CD4-positive, alpha-beta memory T cell (primary cell): ENCODE measurements around the gene COPS7A. TPM values are rescaled to one million over a fixed set of nuclear protein-coding genes. Genes with fewer than 3 reads are reported as not detected.

Experiments used
- CTCF ChIA-PET: fragments of 350-600 bp; sonication (Branson Sonifier 250); formaldehyde crosslinking; loops from one replicate; lab custom pipeline; 2021; ENCODE audit warnings: inconsistent platforms; ENCODE audit not compliant: partially characterized antibody; lab: Charles Lee
- POLR2A ChIA-PET: fragments of 350-600 bp; sonication (Branson Sonifier 250); formaldehyde crosslinking; loops from one replicate; lab custom pipeline; 2021; ENCODE audit not compliant: partially characterized antibody; lab: Charles Lee
- DNase-seq, 5 donors: peaks; one replicate each; pipeline versions ENCODE4 v3.0.0 to v3.0.0-alpha.2; 2020 to 2022; ENCODE audit warnings: mixed read lengths in 1 of 5
- H3K27ac ChIP-seq: one replicate; pipeline ENCODE4 v1.7.0; 2013; ENCODE audit warnings: low read depth, low read length
- H3K27me3 ChIP-seq: 2 replicates; pipeline ENCODE4 v1.7.0; 2013; ENCODE audit warnings: mild to moderate bottlenecking, low read length, moderate library complexity; ENCODE audit not compliant: insufficient read depth
- H3K36me3 ChIP-seq: 2 replicates; pipeline ENCODE4 v1.7.0; 2013; ENCODE audit warnings: mild to moderate bottlenecking, low read length, moderate library complexity; ENCODE audit not compliant: insufficient read depth
- H3K4me1 ChIP-seq: 2 replicates; pipeline ENCODE4 v1.7.0; 2013; ENCODE audit warnings: mild to moderate bottlenecking, low read length, moderate library complexity; ENCODE audit not compliant: insufficient read depth
- H3K4me3 ChIP-seq, 2 donors: one replicate each; pipeline ENCODE4 v1.7.0; 2013; ENCODE audit warnings: low read length in 2 of 2, mild to moderate bottlenecking in 1 of 2
- H3K9me3 ChIP-seq, 2 donors: one replicate each; pipeline ENCODE4 v1.7.0; 2013; ENCODE audit warnings: low read length in 2 of 2, control low read depth in 1 of 2; ENCODE audit not compliant: control insufficient read depth in 1 of 2
- H3K27ac Mint-ChIP-seq, 7 donors: one replicate each; pipeline ENCODE4 v1.8.0; 2020 to 2021; ENCODE audit warnings: mixed read lengths in 7 of 7, mild to moderate bottlenecking in 6 of 7, inconsistent platforms in 3 of 7, moderate library complexity in 3 of 7
- H3K27me3 Mint-ChIP-seq, 2 donors: one replicate each; pipeline ENCODE4 v1.8.0; 2020 to 2021; ENCODE audit warnings: mixed read lengths in 2 of 2
- H3K36me3 Mint-ChIP-seq, 2 donors: one replicate each; pipeline ENCODE4 v1.8.0; 2020 to 2021; ENCODE audit warnings: mixed read lengths in 2 of 2, inconsistent platforms in 1 of 2, mild to moderate bottlenecking in 1 of 2
- H3K4me1 Mint-ChIP-seq, 4 donors: one replicate each; pipeline ENCODE4 v1.8.0; 2020 to 2021; ENCODE audit warnings: mixed read lengths in 4 of 4, mild to moderate bottlenecking in 1 of 4
- H3K4me3 Mint-ChIP-seq, 8 donors: one replicate each; pipeline ENCODE4 v1.8.0; 2020 to 2021; ENCODE audit warnings: mixed read lengths in 8 of 8, mild to moderate bottlenecking in 7 of 8, moderate library complexity in 6 of 8, inconsistent platforms in 3 of 8
- H3K9me3 Mint-ChIP-seq, 8 donors: one replicate each; pipeline ENCODE4 v1.8.0; 2020 to 2021; ENCODE audit warnings: mixed read lengths in 8 of 8, mild to moderate bottlenecking in 5 of 8, inconsistent platforms in 3 of 8, moderate library complexity in 1 of 8
- intact Hi-C: fragments of 100-400 bp; cut with micrococcal nuclease; formaldehyde crosslinking; loops from one replicate; pipeline ENCODE4 v1.15.1; 2023
- polyA plus RNA-seq, 2 donors: library from polyadenylated mRNA; unstranded; fragments of 300-500 nt; fragmentation: Illumina TruSeq; gene quantifications; one replicate each; pipeline ENCODE4 v1.2.3, GENCODE V29; 2021
- total RNA-seq, 2 experiments: library from RNA; stranded (reverse); gene quantifications; one replicate each; pipeline ENCODE4 v1.2.3, GENCODE V29; 2021

COPS7A gene
- total and polyA plus RNA-seq, 4 experiments from 2014 or later: 36.9 to 48.6 (median 41.2) TPM

- H3K4me1 ChIP-seq: peaks cover 58% of the 10 kb centered on the region
- peaks cover 3 to 37% of the 10 kb centered on the region in 2 donors for H3K36me3 Mint-ChIP-seq
- no peaks in the 10 kb centered on the region for H3K27me3 ChIP-seq
- H3K4me3 ChIP-seq: peak within 1 kb of the TSS; percentile 59 to 83
- H3K9me3 Mint-ChIP-seq: no peaks in the 10 kb centered on the region
- H3K27ac Mint-ChIP-seq: peak within 1 kb of the TSS; percentile 92 to 100 (median 99)
- peak within 1 kb of the TSS; percentile 93 for H3K27ac ChIP-seq
- intact Hi-C loops: loop anchor here (1.0 to 10.0 kb wide), 11 partner anchors 26 to 281 kb away; partner anchors contain the start of genes CHD4, COPS7A, EMG1 and ING4
- ChIA-PET POLR2A (interaction anchor here (0.6 to 2.7 kb wide), 65 partner anchors 10 to 500 kb away, joined by 3 to 158 read pairs (median 6); partner anchors contain the start of genes C12orf57, CD4, CDCA3 and COPS7A), CTCF (interaction anchor here (0.8 to 2.0 kb wide), 15 partner anchors 15 to 202 kb away, joined by 3 to 24 read pairs (median 4); partner anchors contain the start of genes COPS7A, MLF2 and SPSB2)
- no peaks in the 10 kb centered on the region for H3K9me3 ChIP-seq
- peak; percentile 93 to 98 (median 97) for DNase-seq
- H3K27me3 Mint-ChIP-seq: no peaks in the 10 kb centered on the region
- H3K4me3 Mint-ChIP-seq: peak within 1 kb of the TSS; percentile 92 to 98 (median 96)
- H3K36me3 ChIP-seq: no peaks in the 10 kb centered on the region
- peaks cover 40 to 59% (median 46%) of the 10 kb centered on the region in 4 donors for H3K4me1 Mint-ChIP-seq
These were observed 34.6 kb upstream of the COPS7A start, which contains the start of gene ZNF384 for GRCh38 chr12:6688999-6689882. TSS of gene ZNF384 (minus strand) at chr12:6689375. CDS start at chr12:6679520, 9,855 bp downstream.

- ChIA-PET POLR2A (interaction anchor here (0.7 to 3.3 kb wide), 5 partner anchors 28 to 83 kb away, joined by 3 to 13 read pairs (median 4); partner anchors contain the start of genes COPS7A, ING4 and MLF2), CTCF (interaction anchor here (1.4 kb wide), 1 partner anchor 32 kb away, joined by 3 read pairs; the partner anchor contains the start of gene COPS7A)
- Histone ChIP-seq H3K9me3 (no peaks in the 10 kb centered on the region), H3K4me1 (peaks cover 41% of the 10 kb centered on the region), H3K36me3 (no peaks in the 10 kb centered on the region), H3K27me3 (no peaks in the 10 kb centered on the region), H3K27ac (no peak overlapping the region), H3K4me3 (no peak overlapping the region)
- Mint-ChIP-seq H3K4me1 (peaks cover 27 to 39% (median 32%) of the 10 kb centered on the region in 4 donors), H3K27me3 (no peaks in the 10 kb centered on the region), H3K9me3 (no peaks in the 10 kb centered on the region), H3K36me3 (peaks cover 0 to 26% of the 10 kb centered on the region in 2 donors), H3K27ac (peak overlapping the region in 5 of 7 donors; percentile 12 to 48 (median 30)), H3K4me3 (peak overlapping the region in 1 of 8 donors; percentile 72)
- DNase-seq: no peak
- intact Hi-C loops: no loop called here
These were observed 32.4 kb upstream of the COPS7A start for GRCh38 chr12:6691473-6691872.

- Mint-ChIP-seq H3K36me3 (peaks cover 0 to 16% of the 10 kb centered on the region in 2 donors), H3K27me3 (no peaks in the 10 kb centered on the region), H3K9me3 (no peaks in the 10 kb centered on the region), H3K4me3 (peak overlapping the region in 1 of 8 donors; percentile 4), H3K27ac (peak overlapping the region in 3 of 7 donors; percentile 57 to 83 (median 66)), H3K4me1 (peaks cover 13 to 27% (median 19%) of the 10 kb centered on the region in 4 donors)
- no peaks in the 10 kb centered on the region for H3K9me3 ChIP-seq
- no peak overlapping the region for H3K27ac ChIP-seq
- CTCF ChIA-PET: interaction anchor here (0.8 to 1.6 kb wide), 2 partner anchors 9 to 73 kb away, joined by 3 to 4 read pairs; no protein-coding TSS in a partner anchor
- no peak overlapping the region for H3K4me3 ChIP-seq
- POLR2A ChIA-PET: interaction anchor here (1.4 to 3.3 kb wide), 3 partner anchors 29 to 159 kb away, joined by 3 to 13 read pairs (median 5); partner anchors contain the start of genes COPS7A and USP5
- no peaks in the 10 kb centered on the region for H3K27me3 ChIP-seq
- intact Hi-C loops: no loop called here
- no peaks in the 10 kb centered on the region for H3K36me3 ChIP-seq
- H3K4me1 ChIP-seq: peaks cover 27% of the 10 kb centered on the region
- DNase-seq: no peak
These were observed 31.0 kb upstream of the COPS7A start for GRCh38 chr12:6692888-6693287.

DNA sequence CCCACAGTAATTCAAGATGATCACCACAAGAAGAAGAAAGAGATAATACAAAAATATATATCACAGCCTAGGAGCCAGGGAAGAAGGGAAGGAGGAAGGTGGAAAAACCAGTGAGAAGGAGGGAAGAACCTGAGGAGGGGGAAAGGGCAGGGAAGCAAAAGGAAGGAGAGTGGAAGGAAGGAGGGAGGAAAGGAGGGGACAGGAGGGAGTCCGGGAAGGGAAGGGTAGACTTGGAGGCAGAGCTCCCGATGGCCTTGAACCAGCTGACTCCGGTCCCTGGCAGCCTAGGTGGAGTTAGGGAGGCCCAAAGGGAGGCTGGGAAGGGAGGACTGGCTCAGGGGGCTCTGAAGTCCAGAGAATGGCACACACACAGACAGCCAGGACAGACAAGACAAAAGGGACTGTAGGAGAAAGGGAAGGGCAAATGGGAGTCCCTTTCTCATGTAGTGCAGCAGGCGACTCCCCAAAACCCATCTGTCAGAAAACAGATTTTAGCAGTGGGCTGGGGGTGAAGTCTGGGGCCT lies 30.0 kb upstream of the COPS7A start:
- Mint-ChIP-seq H3K9me3 (no peaks in the 10 kb centered on the region), H3K36me3 (peaks cover 0 to 11% of the 10 kb centered on the region in 2 donors), H3K4me1 (peaks cover 12 to 25% (median 17%) of the 10 kb centered on the region in 4 donors), H3K27me3 (no peaks in the 10 kb centered on the region), H3K27ac (peak overlapping the region in 1 of 7 donors; percentile 17), H3K4me3 (no peak overlapping the region)
- CTCF ChIA-PET: no interaction called here
- Histone ChIP-seq H3K4me1 (peaks cover 21% of the 10 kb centered on the region), H3K27me3 (no peaks in the 10 kb centered on the region), H3K4me3 (no peak overlapping the region), H3K9me3 (no peaks in the 10 kb centered on the region), H3K27ac (no peak overlapping the region), H3K36me3 (no peaks in the 10 kb centered on the region)
- POLR2A ChIA-PET: interaction anchor here (0.5 to 1.4 kb wide), 2 partner anchors 158 to 177 kb away, joined by 3 read pairs; partner anchors contain the start of gene USP5
- intact Hi-C loops: no loop called here
- DNase-seq: no peak

GRCh38 chr12:6694701-6695100 lies 29.1 kb upstream of the COPS7A start:
- peaks cover 0 to 4% of the 10 kb centered on the region in 2 donors for H3K36me3 Mint-ChIP-seq
- no peak for DNase-seq
- Histone ChIP-seq H3K27me3 (no peaks in the 10 kb centered on the region), H3K4me3 (no peak overlapping the region), H3K9me3 (no peaks in the 10 kb centered on the region), H3K36me3 (no peaks in the 10 kb centered on the region), H3K27ac (no peak overlapping the region), H3K4me1 (peaks cover 26% of the 10 kb centered on the region)
- ChIA-PET CTCF (no interaction called here), POLR2A (interaction anchor here (1.1 kb wide), 1 partner anchor 57 kb away, joined by 3 read pairs; no protein-coding TSS in a partner anchor)
- no peaks in the 10 kb centered on the region for H3K9me3 Mint-ChIP-seq
- H3K27ac Mint-ChIP-seq: peak overlapping the region in 3 of 7 donors; percentile 36 to 83 (median 67)
- peaks cover 13 to 28% (median 19%) of the 10 kb centered on the region in 4 donors for H3K4me1 Mint-ChIP-seq
- intact Hi-C loops: no loop called here
- H3K27me3 Mint-ChIP-seq: peaks cover 3% of the 10 kb centered on the region in 2 donors
- H3K4me3 Mint-ChIP-seq: no peak overlapping the region

DNA sequence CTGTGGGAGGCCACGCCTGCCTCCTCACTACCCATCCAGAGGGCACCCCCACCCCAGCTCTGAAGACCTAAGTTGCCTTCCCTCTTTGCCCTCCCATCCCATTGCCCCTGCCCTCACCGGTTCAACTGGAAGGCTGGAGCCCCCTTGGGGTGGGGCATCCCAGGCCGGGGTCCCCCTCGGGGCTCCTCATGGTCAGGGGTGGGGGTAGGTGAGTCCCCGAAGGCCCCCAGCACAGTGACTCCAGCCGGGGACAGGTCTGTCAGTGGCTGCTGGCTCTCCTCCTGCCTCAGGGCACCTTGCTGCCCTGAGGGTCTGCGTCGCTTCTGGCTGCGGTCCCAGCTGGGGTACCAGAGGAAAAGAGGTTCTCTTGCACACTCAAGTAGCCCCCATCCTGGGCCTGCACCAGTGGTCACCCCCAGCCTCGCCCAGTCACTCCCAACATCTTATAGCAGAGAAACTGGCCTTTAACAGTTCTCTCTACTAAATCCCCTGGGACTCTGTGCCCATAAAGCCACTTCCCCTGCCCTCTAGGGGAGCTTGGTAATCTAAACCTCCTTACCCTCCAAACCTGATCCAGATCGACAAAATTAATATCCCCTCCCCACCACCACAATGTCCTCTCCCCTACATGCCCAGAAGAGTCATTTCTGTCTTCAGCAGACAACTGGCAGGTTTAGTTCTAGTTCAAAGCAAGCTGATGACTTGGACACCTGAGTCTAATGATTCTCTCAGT lies 28.4 kb upstream of the COPS7A start:
- peaks cover 3 to 4% of the 10 kb centered on the region in 2 donors for H3K27me3 Mint-ChIP-seq
- no peak for DNase-seq
- peak overlapping the region in 4 of 7 donors; percentile 14 to 56 (median 31) for H3K27ac Mint-ChIP-seq
- Histone ChIP-seq H3K36me3 (no peaks in the 10 kb centered on the region), H3K4me3 (no peak overlapping the region), H3K27me3 (no peaks in the 10 kb centered on the region), H3K4me1 (peaks cover 20% of the 10 kb centered on the region), H3K9me3 (no peaks in the 10 kb centered on the region), H3K27ac (no peak overlapping the region)
- H3K9me3 Mint-ChIP-seq: no peaks in the 10 kb centered on the region
- H3K36me3 Mint-ChIP-seq: peaks cover 0 to 4% of the 10 kb centered on the region in 2 donors
- CTCF ChIA-PET: interaction anchor here (0.6 to 1.0 kb wide), 3 partner anchors 10 to 80 kb away, joined by 3 read pairs; no protein-coding TSS in a partner anchor
- POLR2A ChIA-PET: interaction anchor here (1.1 kb wide), 1 partner anchor 57 kb away, joined by 3 read pairs; no protein-coding TSS in a partner anchor
- peaks cover 6 to 20% (median 14%) of the 10 kb centered on the region in 4 donors for H3K4me1 Mint-ChIP-seq
- peak overlapping the region in 1 of 8 donors; percentile 30 for H3K4me3 Mint-ChIP-seq
- intact Hi-C loops: no loop called here
